GM12865 (cell line): ENCODE measurements around the gene SASH3.

ENCODE experiments used
- DNase-seq: peaks from one replicate; pipeline ENCODE4 v3.0.0; 2010; ENCODE audit warnings: low read depth
- H3K4me3 ChIP-seq: 2 replicates; pipeline ENCODE4 v1.5.1; 2011; ENCODE audit warnings: mild to moderate bottlenecking, low read depth, low read length, control low read depth
- TF ChIP-seq, protein P1 (sequence below): IDR thresholded peaks from 2 replicates; pipeline ENCODE4 v1.5.1; 2011; ENCODE audit warnings: low read length, control low read depth, low read depth, inconsistent platforms; ENCODE audit not compliant: insufficient read depth; ENCODE audit errors: missing control alignments

Gene SASH3

DNA sequence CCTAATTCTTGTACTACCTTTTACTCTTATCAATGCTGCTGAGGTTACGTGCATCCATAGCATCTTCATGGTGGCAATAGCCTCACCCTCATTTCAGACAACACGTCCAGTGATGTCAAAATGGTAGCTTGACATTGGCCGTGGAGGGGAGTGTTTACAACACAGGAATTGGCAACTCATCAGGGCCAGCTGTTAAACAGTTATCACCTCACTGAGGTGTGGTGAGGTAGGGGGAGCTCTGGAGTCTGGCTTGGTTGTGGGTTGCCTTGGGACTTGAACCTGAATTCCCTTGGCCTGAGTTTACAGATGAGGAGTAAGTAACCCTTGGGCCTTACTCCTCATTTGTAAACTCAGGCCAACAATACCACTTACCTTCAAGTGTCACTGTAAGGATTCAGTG lies 10.4 kb downstream of the SASH3 start:
- TF ChIP-seq, protein P1, sequence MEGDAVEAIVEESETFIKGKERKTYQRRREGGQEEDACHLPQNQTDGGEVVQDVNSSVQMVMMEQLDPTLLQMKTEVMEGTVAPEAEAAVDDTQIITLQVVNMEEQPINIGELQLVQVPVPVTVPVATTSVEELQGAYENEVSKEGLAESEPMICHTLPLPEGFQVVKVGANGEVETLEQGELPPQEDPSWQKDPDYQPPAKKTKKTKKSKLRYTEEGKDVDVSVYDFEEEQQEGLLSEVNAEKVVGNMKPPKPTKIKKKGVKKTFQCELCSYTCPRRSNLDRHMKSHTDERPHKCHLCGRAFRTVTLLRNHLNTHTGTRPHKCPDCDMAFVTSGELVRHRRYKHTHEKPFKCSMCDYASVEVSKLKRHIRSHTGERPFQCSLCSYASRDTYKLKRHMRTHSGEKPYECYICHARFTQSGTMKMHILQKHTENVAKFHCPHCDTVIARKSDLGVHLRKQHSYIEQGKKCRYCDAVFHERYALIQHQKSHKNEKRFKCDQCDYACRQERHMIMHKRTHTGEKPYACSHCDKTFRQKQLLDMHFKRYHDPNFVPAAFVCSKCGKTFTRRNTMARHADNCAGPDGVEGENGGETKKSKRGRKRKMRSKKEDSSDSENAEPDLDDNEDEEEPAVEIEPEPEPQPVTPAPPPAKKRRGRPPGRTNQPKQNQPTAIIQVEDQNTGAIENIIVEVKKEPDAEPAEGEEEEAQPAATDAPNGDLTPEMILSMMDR: no peak
- no peak for DNase-seq
- H3K4me3 ChIP-seq: no peak overlapping the region

DNA sequence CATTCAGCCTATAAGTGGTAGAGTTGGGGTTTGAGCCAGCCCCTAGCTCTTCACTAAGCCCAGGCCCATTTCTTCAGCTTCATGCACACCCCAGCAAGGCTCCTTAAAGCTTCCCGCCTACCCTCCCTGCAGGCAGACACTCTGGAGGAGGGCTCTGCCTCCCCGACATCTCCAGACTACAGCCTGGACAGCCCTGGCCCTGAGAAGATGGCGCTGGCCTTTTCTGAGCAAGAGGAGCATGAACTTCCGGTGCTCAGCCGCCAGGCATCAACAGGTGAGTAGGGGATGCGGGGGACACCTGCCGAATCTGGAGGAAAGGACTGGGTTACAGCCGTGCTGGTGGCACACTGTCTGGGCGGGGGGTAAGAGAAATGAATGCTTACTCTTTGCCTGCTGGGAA lies 11.1 kb downstream of the SASH3 start:
- TF ChIP-seq, protein P1: no peak
- no peak overlapping the region for H3K4me3 ChIP-seq
- DNase-seq: no peak

DNA sequence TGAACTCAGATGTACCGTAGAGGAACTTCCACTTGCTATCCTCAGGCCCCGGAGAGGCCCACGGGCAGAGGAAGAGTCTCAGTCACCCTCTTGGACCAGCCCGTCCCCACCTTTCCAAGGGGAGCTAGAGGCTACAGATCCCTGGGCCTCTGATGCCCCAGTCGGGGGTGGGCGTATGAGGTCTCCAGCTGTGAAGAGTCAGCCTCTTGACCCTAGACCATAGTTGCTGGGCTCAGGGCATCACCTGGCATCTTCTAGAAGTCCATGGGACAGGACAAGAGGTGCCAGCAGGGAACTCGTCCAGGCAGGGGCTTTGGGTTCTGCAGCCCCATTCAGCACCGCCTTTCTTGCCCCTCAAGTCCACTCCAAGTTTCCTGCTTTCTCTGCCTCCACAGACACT lies 11.6 kb downstream of the SASH3 start:
- no peak for DNase-seq
- TF ChIP-seq, protein P1: no peak
- no peak overlapping the region for H3K4me3 ChIP-seq

DNA sequence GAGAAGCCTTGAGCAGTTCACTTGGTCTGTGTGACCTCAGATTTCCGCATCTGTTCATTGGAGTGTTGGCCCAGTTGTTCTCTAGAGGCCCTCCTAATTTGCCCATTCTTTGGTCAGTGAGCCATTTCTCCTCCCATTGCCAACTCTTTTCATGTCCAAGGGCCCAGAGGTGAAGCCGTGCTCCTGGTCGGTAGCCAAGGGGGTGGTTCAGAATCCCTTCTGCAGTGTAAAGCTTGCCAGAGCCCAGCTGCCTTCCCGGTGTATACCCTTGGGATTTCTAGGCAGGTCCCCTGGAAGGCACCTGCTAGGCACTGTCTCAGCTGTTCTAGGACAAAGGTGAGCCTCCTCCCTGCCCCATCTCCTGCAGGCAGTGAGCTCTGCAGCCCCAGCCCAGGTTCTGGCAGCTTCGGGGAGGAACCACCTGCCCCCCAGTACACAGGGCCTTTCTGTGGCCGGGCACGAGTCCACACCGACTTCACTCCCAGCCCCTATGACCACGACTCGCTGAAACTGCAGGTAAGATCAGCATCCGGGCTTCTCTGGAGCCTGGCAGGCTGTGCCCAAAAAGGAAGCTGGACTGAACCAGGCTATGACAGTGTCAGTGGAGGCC lies 12.3 kb downstream of the SASH3 start:
- DNase-seq: no peak
- no peak overlapping the region for H3K4me3 ChIP-seq

DNA sequence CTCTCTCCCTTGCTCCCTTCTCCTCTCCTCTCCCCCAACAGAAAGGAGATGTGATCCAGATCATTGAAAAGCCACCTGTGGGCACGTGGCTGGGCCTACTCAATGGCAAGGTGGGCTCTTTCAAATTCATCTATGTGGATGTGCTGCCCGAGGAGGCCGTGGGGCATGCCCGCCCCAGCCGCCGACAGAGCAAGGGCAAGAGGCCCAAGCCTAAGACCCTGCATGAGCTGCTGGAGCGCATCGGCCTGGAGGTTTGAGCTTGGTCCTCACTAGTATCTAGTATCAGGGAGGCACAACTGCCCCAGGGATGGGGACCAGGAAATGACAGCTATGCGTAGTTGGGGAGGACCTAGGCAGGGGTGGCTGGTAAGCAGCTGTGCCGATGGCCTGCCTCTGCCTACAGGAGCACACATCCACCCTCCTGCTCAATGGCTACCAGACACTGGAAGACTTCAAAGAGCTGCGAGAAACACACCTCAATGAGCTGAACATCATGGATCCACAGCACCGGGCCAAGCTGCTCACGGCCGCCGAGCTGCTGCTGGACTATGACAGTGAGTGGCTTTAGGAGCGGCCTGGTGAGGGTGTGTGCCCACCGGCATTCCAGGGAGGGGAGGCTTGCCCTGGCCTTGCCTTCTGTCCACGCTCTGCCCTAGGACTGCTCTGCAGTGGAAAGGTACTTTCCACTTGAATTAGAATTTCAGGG lies 13.0 kb downstream of the SASH3 start:
- TF ChIP-seq, protein P1: no peak
- DNase-seq: no peak
- H3K4me3 ChIP-seq: no peak overlapping the region

More for the DNA sequence above, 12.3 kb downstream of the SASH3 start:
- TF ChIP-seq, protein P1: no peak

DNA sequence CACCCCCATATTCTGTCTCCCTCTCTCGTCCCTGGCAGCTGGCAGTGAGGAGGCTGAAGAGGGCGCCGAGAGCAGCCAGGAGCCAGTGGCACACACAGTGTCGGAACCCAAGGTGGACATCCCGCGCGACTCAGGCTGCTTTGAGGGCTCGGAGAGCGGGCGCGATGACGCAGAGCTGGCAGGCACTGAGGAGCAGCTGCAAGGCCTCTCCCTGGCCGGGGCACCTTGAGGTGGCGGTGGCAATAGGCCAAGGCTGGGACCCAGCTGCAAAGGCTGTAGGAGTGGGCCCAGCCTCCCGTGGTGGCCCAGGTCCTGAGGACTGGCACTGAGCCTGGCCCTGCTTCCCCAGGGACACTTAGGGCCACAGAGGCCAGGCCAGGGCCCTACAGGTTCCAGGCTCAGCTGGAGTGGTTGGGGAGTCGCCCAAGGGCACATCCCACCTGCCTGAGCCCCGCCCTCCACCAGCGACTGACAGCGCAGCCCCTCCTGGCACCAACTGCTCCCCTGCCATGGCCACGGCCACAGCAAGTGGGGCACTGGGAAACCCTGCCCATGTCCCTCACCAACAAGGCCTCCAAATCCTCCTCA lies 13.9 kb downstream of the SASH3 start:
- H3K4me3 ChIP-seq: no peak overlapping the region
- TF ChIP-seq, protein P1: no peak
- DNase-seq: no peak
